Measurements from ENCODE around the gene DOLPP1.

DOLPP1 gene

DNA sequence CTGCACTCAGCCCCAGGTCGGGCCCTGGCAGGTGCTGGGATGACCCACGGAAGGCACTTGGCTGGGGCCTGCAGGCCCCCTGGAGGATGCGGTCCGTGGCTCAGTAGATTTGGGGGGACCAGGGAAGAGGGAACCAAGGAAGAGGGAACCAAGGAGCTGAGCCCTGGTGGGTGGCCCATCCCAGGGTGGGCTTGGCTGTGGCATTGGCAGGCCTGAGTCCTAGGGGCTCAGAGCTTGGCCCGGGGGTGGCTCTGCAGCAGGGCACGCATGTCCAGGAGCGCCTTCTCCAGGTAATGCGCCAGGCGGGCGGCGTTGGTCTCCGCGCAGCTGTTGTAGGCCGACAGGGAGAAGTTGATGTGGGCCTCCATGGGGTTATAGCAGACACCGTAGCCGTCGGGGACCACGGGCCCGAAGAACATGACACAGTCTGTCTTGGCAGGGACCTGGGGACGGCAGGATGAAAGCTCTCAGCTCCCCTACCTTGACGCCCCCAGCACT, 14.3 kb downstream of the DOLPP1 start:
- H3K9me3 ChIP-seq (ENCODE audit: insufficient read depth, low read length): no peaks in the 10 kb centered on the region
- no peak overlapping the region for H2AFZ ChIP-seq (ENCODE audit: low read depth, low read length)
- H3K27ac ChIP-seq (ENCODE audit: low read length): no peak overlapping the region
- no peaks in the 10 kb centered on the region for H4K20me1 ChIP-seq (ENCODE audit: insufficient read depth, low read length)
- H3K4me3 ChIP-seq (ENCODE audit: low read length): no peak overlapping the region
- no peak overlapping the region for H3K4me2 ChIP-seq (ENCODE audit: low read length)
- no peaks in the 10 kb centered on the region for H3K4me1 ChIP-seq (ENCODE audit: low read length)
- H3K27me3 ChIP-seq (ENCODE audit: low read depth, low read length): no peaks in the 10 kb centered on the region
- H3K79me2 ChIP-seq (ENCODE audit: low read length): no peaks in the 10 kb centered on the region
- H3K9ac ChIP-seq (ENCODE audit: low read length): no peak overlapping the region
- TF ChIP-seq, protein P1, sequence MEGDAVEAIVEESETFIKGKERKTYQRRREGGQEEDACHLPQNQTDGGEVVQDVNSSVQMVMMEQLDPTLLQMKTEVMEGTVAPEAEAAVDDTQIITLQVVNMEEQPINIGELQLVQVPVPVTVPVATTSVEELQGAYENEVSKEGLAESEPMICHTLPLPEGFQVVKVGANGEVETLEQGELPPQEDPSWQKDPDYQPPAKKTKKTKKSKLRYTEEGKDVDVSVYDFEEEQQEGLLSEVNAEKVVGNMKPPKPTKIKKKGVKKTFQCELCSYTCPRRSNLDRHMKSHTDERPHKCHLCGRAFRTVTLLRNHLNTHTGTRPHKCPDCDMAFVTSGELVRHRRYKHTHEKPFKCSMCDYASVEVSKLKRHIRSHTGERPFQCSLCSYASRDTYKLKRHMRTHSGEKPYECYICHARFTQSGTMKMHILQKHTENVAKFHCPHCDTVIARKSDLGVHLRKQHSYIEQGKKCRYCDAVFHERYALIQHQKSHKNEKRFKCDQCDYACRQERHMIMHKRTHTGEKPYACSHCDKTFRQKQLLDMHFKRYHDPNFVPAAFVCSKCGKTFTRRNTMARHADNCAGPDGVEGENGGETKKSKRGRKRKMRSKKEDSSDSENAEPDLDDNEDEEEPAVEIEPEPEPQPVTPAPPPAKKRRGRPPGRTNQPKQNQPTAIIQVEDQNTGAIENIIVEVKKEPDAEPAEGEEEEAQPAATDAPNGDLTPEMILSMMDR (IDR thresholded peaks at IDR 0.05; ENCODE audit: low read depth, low read length): no peak
- no peak for TF ChIP-seq EZH2phosphoT487 (IDR thresholded peaks at IDR 0.05; ENCODE audit: low read depth)
- H3K36me3 ChIP-seq (replicated peaks; ENCODE audit: low read depth, low read length): no peaks in the 10 kb centered on the region

DNA sequence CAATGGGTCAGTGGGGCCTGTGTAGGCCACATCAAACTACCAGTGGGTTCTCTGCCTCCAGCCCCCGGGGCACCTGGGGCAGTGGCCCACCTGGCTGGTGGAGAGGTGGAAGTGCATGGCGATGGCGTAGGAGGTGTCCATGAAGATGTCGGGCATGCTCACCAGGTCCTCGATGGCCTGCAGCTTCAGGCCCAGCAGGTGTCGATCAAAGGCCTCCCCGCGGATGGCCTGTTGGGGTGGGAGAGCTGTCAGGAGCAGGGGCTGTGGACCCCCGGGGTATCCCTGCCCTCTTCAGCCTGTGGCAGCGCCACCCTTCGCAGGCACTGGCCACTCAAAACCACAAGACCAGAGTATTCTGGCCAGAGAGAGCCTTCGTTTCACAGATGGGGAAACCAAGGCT, 15.0 kb downstream of the DOLPP1 start:
- Histone ChIP-seq H2AFZ (ENCODE audit: low read depth, low read length) (no peak overlapping the region), H4K20me1 (ENCODE audit: insufficient read depth, low read length) (no peaks in the 10 kb centered on the region), H3K79me2 (ENCODE audit: low read length) (no peaks in the 10 kb centered on the region), H3K9me3 (ENCODE audit: insufficient read depth, low read length) (no peaks in the 10 kb centered on the region), H3K27me3 (ENCODE audit: low read depth, low read length) (no peaks in the 10 kb centered on the region), H3K36me3 (replicated peaks; ENCODE audit: low read depth, low read length) (no peaks in the 10 kb centered on the region), H3K4me2 (ENCODE audit: low read length) (no peak overlapping the region), H3K4me3 (ENCODE audit: low read length) (no peak overlapping the region), H3K4me1 (ENCODE audit: low read length) (no peaks in the 10 kb centered on the region), H3K9ac (ENCODE audit: low read length) (no peak overlapping the region), H3K27ac (ENCODE audit: low read length) (no peak overlapping the region)
- TF ChIP-seq, protein P1 (IDR thresholded peaks at IDR 0.05; ENCODE audit: low read depth, low read length): no peak
- TF ChIP-seq EZH2phosphoT487 (IDR thresholded peaks at IDR 0.05; ENCODE audit: low read depth): no peak

DNA sequence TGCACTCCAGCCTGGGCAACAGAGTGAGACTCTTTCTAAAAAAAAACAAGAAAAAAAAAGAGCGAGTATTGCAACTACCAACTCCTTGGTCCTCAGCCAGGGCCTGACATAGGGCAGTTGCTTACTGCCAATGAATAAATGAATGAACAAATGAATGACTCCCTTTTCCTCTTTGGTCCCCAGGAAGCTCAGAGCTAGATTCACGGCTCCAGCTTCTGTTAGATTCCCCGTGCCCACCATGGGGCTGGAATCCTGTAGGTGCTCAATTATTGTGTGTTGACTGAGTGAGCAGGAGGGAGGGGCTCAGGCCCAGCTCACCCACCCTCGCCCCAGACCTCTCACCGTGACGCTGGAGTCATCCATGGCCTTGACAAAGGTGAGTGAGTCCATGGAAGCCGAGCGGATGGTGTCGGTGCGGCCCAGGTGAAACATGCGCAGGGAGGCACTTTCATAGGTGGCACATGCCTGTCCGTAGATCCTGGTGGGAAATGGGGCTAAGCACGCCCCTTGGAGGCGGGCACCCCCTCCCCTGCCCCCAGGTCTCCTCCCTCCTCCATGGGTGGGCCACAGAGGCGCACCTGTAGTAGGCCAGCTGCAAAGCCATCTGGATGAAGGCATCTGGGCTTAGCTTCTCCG, 16.9 kb downstream of the DOLPP1 start:
- no peaks in the 10 kb centered on the region for H3K36me3 ChIP-seq (replicated peaks; ENCODE audit: low read depth, low read length)
- no peak overlapping the region for H3K27ac ChIP-seq (ENCODE audit: low read length)
- H3K79me2 ChIP-seq (ENCODE audit: low read length): no peaks in the 10 kb centered on the region
- H3K9me3 ChIP-seq (ENCODE audit: insufficient read depth, low read length): no peaks in the 10 kb centered on the region
- no peaks in the 10 kb centered on the region for H3K27me3 ChIP-seq (ENCODE audit: low read depth, low read length)
- TF ChIP-seq EZH2phosphoT487 (IDR thresholded peaks at IDR 0.05; ENCODE audit: low read depth): no peak
- TF ChIP-seq, protein P1 (IDR thresholded peaks at IDR 0.05; ENCODE audit: low read depth, low read length): no peak
- no peak overlapping the region for H3K4me2 ChIP-seq (ENCODE audit: low read length)
- no peaks in the 10 kb centered on the region for H3K4me1 ChIP-seq (ENCODE audit: low read length)
- H4K20me1 ChIP-seq (ENCODE audit: insufficient read depth, low read length): no peaks in the 10 kb centered on the region
- H3K4me3 ChIP-seq (ENCODE audit: low read length): no peak overlapping the region
- H2AFZ ChIP-seq (ENCODE audit: low read depth, low read length): no peak overlapping the region
- H3K9ac ChIP-seq (ENCODE audit: low read length): no peak overlapping the region

- H3K4me3 ChIP-seq (ENCODE audit: low read length): no peak overlapping the region
- H2AFZ ChIP-seq (ENCODE audit: low read depth, low read length): no peak overlapping the region
- no peaks in the 10 kb centered on the region for H4K20me1 ChIP-seq (ENCODE audit: insufficient read depth, low read length)
- H3K9me3 ChIP-seq (ENCODE audit: insufficient read depth, low read length): no peaks in the 10 kb centered on the region
- H3K9ac ChIP-seq (ENCODE audit: low read length): no peak overlapping the region
- H3K4me1 ChIP-seq (ENCODE audit: low read length): no peaks in the 10 kb centered on the region
- TF ChIP-seq, protein P1 (IDR thresholded peaks at IDR 0.05; ENCODE audit: low read depth, low read length): no peak
- no peak for TF ChIP-seq EZH2phosphoT487 (IDR thresholded peaks at IDR 0.05; ENCODE audit: low read depth)
- H3K27me3 ChIP-seq (ENCODE audit: low read depth, low read length): no peaks in the 10 kb centered on the region
- H3K79me2 ChIP-seq (ENCODE audit: low read length): no peaks in the 10 kb centered on the region
- H3K27ac ChIP-seq (ENCODE audit: low read length): no peak overlapping the region
- H3K4me2 ChIP-seq (ENCODE audit: low read length): no peak overlapping the region
- no peaks in the 10 kb centered on the region for H3K36me3 ChIP-seq (replicated peaks; ENCODE audit: low read depth, low read length)
Measured at GRCh38 chr9:129098328-129098727, 17.4 kb downstream of the DOLPP1 start.

Measured in OCI-LY3 (cell line).